Keratinocyte (primary cell): Measurements from ENCODE around the gene EHHADH. TPM values are rescaled to one million over a fixed set of nuclear protein-coding genes. Genes with fewer than 3 reads are reported as not detected.
A peak's percentile ranks its signal among the peaks of the same experiment; 100 is the strongest.
"Not testable (repeated sequence)": the region's sequence is repeated elsewhere in the genome, so short reads cannot be mapped to it uniquely, and the experiment has no call there.

Experiments
- DNase-seq: peaks from one replicate; pipeline ENCODE4 v3.0.0-alpha.2; 2011; ENCODE audit warnings: low read depth, missing footprints, low spot score
- FAIRE-seq: peaks from 2 replicates; lab custom pipeline; 2011; peaks lifted over from hg19 to GRCh38; lab: Jason Lieb, UNC
- H2AFZ ChIP-seq: 2 replicates; pipeline ENCODE4 v1.6.0; 2012; ENCODE audit warnings: low read length, control low read depth, inconsistent platforms; ENCODE audit not compliant: control insufficient read depth
- H3K27ac ChIP-seq: 2 replicates; pipeline ENCODE4 v1.5.1; 2011; ENCODE audit warnings: low read length; ENCODE audit not compliant: control insufficient read depth, insufficient read depth
- H3K27me3 ChIP-seq: 3 replicates; pipeline ENCODE4 v1.6.0; 2011; ENCODE audit warnings: low read length; ENCODE audit not compliant: control insufficient read depth, insufficient read depth; ENCODE audit errors: extremely low read depth
- H3K36me3 ChIP-seq, 2 experiments: 2 replicates in 1 of 2; 3 replicates in 1 of 2; pipeline ENCODE4 v1.5.1; 2011; ENCODE audit warnings: low read length in 2 of 2, mild to moderate bottlenecking in 1 of 2; ENCODE audit not compliant: control insufficient read depth in 2 of 2, insufficient read depth in 2 of 2; ENCODE audit errors: extremely low read depth in 1 of 2
- H3K4me1 ChIP-seq: 3 replicates; pipeline ENCODE4 v1.5.1; 2011; ENCODE audit warnings: low read length; ENCODE audit not compliant: control insufficient read depth, insufficient read depth; ENCODE audit errors: extremely low read depth
- H3K4me2 ChIP-seq: 3 replicates; pipeline ENCODE4 v1.6.0; 2011; ENCODE audit warnings: low read depth, low read length; ENCODE audit not compliant: control insufficient read depth, insufficient read depth; ENCODE audit errors: extremely low read depth
- H3K4me3 ChIP-seq, 3 experiments: fragments of 200-600 bp in 1 of 3; sonication (generic) in 1 of 3; 2 replicates in 2 of 3; 3 replicates in 1 of 3; pipeline ENCODE4 v1.5.1; 2011 to 2016; ENCODE audit warnings: low read length in 3 of 3, mild to moderate bottlenecking in 3 of 3, control low read depth in 2 of 3, inconsistent platforms in 1 of 3, low read depth in 1 of 3, mixed read lengths in 1 of 3, mixed run types in 1 of 3, moderate library complexity in 1 of 3; ENCODE audit not compliant: control insufficient read depth in 2 of 3, insufficient read depth in 2 of 3; ENCODE audit errors: extremely low read depth in 1 of 3
- H3K79me2 ChIP-seq: 2 replicates; pipeline ENCODE4 v1.6.0; 2012; ENCODE audit warnings: low read length; ENCODE audit not compliant: control insufficient read depth, insufficient read depth
- H3K9ac ChIP-seq: 3 replicates; pipeline ENCODE4 v1.6.0; 2011; ENCODE audit warnings: low read length; ENCODE audit not compliant: control insufficient read depth, insufficient read depth; ENCODE audit errors: extremely low read depth
- H3K9me1 ChIP-seq: 3 replicates; pipeline ENCODE4 v1.6.0; 2011; ENCODE audit warnings: low read length; ENCODE audit not compliant: control insufficient read depth, insufficient read depth; ENCODE audit errors: extremely low read depth
- H3K9me3 ChIP-seq: 2 replicates; pipeline ENCODE4 v1.5.1; 2012; ENCODE audit warnings: low read depth, low read length; ENCODE audit not compliant: control insufficient read depth
- H4K20me1 ChIP-seq: 3 replicates; pipeline ENCODE4 v1.6.0; 2011; ENCODE audit warnings: low read length; ENCODE audit not compliant: control insufficient read depth, insufficient read depth; ENCODE audit errors: extremely low read depth
- EZH2 ChIP-seq: IDR thresholded peaks from one replicate; pipeline ENCODE4 v1.6.1; 2012; ENCODE audit warnings: inconsistent platforms, mild to moderate bottlenecking, low read length, moderate library complexity
- dilution Hi-C: fragments of 300-500 bp; cut with MboI; formaldehyde crosslinking; loops from one replicate; pipeline ENCODE4 v1.7.0; 2020; ENCODE audit warnings: low sequenced_read_pairs; ENCODE audit not compliant: extremely low pct_ligation_motif_present
- polyA plus RNA-seq, 5 experiments: library from polyadenylated mRNA; depleted of rRNA in 3 of 5; stranded (reverse) in 3 of 5; stranded (forward) in 1 of 5; unstranded in 1 of 5; fragments of >200 nt; gene quantifications; 1 replicate in 1 of 5; 2 replicates in 3 of 5; 3 replicates in 1 of 5; pipeline versions ENCODE4 v1.2.1 to v1.2.3, GENCODE V29; 2011 to 2012; ENCODE audit warnings: missing spikeins in 2 of 5, low read depth in 1 of 5, low replicate concordance in 1 of 5
- TF ChIP-seq, protein P1 (sequence below), 3 experiments: IDR thresholded peaks in 1 of 3; conservative IDR thresholded peaks in 1 of 3; optimal IDR thresholded peaks in 1 of 3; 2 replicates in 2 of 3; 3 replicates in 1 of 3; pipeline versions ENCODE3 to v1.5.1; 2011; ENCODE audit warnings: low read length in 3 of 3, mild to moderate bottlenecking in 3 of 3, moderate library complexity in 2 of 3, control low read depth in 1 of 3, inconsistent platforms in 1 of 3; ENCODE audit not compliant: insufficient read depth in 2 of 3; ENCODE audit errors: extremely low read depth in 1 of 3

The EHHADH gene
- polyA plus RNA-seq, 1 donor (not counting 4 experiments of a cell fraction or from before 2014, with no cell fraction given), result 5.6 TPM

DNA sequence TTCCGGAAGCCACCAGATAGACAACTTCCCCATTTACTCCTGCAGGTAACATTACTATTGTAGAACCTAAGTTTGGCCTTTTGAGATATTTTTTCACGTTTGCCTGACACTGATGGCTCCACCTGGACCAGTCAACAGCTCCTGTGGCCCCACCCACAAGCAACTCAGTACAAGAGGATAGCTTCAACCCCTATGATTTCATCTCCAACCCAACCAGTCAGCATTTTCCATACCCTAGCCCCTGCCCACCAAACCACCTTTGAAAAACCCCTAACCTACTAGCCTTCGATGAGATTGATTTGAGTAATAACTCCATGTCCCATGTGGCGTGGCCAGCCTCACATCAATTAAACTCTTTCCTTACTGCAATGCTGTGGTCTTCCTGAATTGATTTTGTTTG, 950 bp upstream of the EHHADH start:
- H3K4me1 ChIP-seq, result no peaks in the 10 kb centered on the region
- no peak overlapping the region for H3K4me3 ChIP-seq
- no peaks in the 10 kb centered on the region for H4K20me1 ChIP-seq
- DNase-seq, result no peak
- no peaks in the 10 kb centered on the region for H3K79me2 ChIP-seq
- no peaks in the 10 kb centered on the region for H3K9me3 ChIP-seq
- no peak overlapping the region for H3K27ac ChIP-seq
- H3K9me1 ChIP-seq, result no peaks in the 10 kb centered on the region
- no peak for FAIRE-seq
- no peaks in the 10 kb centered on the region for H3K27me3 ChIP-seq
- dilution Hi-C loops, result no loop called here
- no peak overlapping the region for H3K4me2 ChIP-seq
- H3K9ac ChIP-seq, result no peak overlapping the region
- H2AFZ ChIP-seq, result no peak overlapping the region
- H3K36me3 ChIP-seq, result no peaks in the 10 kb centered on the region
- TF ChIP-seq, protein P1, sequence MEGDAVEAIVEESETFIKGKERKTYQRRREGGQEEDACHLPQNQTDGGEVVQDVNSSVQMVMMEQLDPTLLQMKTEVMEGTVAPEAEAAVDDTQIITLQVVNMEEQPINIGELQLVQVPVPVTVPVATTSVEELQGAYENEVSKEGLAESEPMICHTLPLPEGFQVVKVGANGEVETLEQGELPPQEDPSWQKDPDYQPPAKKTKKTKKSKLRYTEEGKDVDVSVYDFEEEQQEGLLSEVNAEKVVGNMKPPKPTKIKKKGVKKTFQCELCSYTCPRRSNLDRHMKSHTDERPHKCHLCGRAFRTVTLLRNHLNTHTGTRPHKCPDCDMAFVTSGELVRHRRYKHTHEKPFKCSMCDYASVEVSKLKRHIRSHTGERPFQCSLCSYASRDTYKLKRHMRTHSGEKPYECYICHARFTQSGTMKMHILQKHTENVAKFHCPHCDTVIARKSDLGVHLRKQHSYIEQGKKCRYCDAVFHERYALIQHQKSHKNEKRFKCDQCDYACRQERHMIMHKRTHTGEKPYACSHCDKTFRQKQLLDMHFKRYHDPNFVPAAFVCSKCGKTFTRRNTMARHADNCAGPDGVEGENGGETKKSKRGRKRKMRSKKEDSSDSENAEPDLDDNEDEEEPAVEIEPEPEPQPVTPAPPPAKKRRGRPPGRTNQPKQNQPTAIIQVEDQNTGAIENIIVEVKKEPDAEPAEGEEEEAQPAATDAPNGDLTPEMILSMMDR (optimal IDR thresholded peaks at IDR 0.05 in 1 of 3, IDR thresholded peaks at IDR 0.05 in 1 of 3, conservative IDR thresholded peaks at IDR 0.05 in 1 of 3; ENCODE audit: extremely low read depth in 1 of 3, insufficient read depth in 2 of 3, low read length in 3 of 3), result no peak
- TF ChIP-seq EZH2, result no peak

DNA sequence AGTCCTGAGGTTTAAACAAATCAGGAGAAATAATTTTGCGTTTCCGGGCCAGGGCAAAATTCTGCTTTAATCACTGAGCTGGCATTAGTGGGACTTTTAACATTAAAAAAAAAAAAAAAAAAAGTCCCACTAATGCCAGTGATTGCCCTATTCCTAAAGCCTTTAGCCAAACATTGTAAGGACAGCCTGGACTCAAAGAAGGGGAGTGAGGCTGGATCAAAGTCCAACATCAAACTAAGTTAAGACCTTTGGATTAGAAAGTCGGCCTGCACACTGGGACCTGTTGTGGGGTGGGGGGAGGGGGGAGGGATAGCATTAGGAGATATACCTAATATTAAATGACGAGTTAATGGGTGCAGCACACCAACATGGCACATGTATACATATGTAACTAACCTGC, 716 bp downstream of the EHHADH start:
- H2AFZ ChIP-seq, DNase-seq, dilution Hi-C loops, FAIRE-seq, H3K9me1 ChIP-seq, H3K27ac ChIP-seq, H3K4me1 ChIP-seq, H3K9ac ChIP-seq, H3K36me3 ChIP-seq, H3K79me2 ChIP-seq, H4K20me1 ChIP-seq, H3K9me3 ChIP-seq, H3K27me3 ChIP-seq: not testable (repeated sequence)
- H3K4me3 ChIP-seq, result peak overlapping the region in 1 of 3 experiments; percentile 84
- H3K4me2 ChIP-seq, result peak overlapping the region; percentile 66

DNA sequence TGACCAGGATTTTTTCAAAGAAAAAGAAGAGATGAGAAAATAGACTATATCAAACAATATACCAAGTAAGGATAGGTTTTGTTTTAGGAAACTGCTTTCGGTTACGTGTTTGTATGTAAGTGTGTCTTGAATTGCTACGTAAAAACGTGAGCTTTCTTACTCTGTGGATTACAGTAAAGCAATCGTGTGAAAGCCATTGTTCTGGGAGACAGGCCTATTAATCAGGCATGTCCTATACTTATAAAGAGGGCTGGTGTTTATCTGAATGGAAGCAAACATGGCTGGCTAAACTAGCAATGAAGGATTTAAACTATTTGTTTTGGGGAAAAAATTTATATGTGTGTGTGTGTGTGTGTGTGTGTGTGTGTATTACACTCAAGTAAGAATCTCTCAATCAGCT, 2.6 kb downstream of the EHHADH start:
- dilution Hi-C loops, result no loop called here
- no peak for TF ChIP-seq EZH2
- TF ChIP-seq, protein P1 (optimal IDR thresholded peaks at IDR 0.05 in 1 of 3, IDR thresholded peaks at IDR 0.05 in 1 of 3, conservative IDR thresholded peaks at IDR 0.05 in 1 of 3; ENCODE audit: extremely low read depth in 1 of 3, insufficient read depth in 2 of 3, low read length in 3 of 3), result no peak
- Histone ChIP-seq H3K9ac (no peak overlapping the region), H3K27ac (no peak overlapping the region), H2AFZ (no peak overlapping the region), H3K79me2 (no peaks in the 10 kb centered on the region), H4K20me1 (no peaks in the 10 kb centered on the region), H3K4me3 (no peak overlapping the region), H3K27me3 (no peaks in the 10 kb centered on the region), H3K4me1 (no peaks in the 10 kb centered on the region), H3K9me1 (no peaks in the 10 kb centered on the region), H3K9me3 (no peaks in the 10 kb centered on the region), H3K4me2 (no peak overlapping the region), H3K36me3 (peaks cover 0 to 3% of the 10 kb centered on the region in 2 experiments)
- DNase-seq (no peak), FAIRE-seq (no peak)
